ENCODE results near the gene EPHA6. TPM values are rescaled to one million over a fixed set of nuclear protein-coding genes. Genes with fewer than 3 reads are reported as not detected.

Gene EPHA6
- total RNA-seq, result under 0.01 and 0.18 TPM in 2 replicates

DNA sequence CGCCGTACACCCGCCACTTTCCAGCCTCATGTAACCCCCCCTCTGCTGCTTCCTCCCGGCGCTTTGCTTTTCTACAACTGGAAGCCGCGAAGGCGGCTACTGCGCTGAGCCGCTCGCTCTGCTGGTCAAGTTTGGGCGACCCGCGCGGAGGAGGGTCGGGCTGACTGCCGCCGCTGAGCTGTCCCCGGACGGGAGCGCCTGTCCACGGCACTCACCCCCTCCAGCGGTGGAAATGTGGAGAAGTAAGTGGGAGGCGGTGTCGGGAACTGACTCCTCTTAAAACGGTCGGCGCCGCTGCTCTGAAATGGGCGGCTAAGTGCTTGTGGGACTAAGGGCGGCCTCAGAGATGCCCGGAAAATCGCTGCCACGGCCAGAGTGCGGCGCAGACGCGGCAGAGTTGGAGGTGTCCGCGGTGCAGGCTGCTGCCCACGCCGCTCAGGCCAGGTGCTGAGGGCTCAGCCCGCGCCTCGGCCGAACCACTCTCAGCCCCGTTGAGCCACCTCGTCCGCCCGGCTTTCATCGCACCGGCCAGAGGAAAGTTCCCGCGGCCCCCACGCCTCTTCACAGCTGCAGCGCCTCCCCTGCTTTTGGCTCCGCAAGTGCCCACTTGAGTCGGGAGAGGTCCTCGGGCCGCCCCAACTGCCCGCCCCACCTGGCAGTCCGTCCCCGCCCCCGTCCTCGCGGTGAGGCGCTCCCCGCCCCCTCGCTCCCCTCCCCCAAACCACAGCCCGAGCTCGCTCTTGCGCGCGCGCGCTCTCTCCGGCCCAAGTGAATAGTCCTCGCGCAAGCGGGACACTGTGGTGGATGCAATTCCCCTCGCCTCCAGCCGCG is at the start of gene EPHA6:
Gene EPHA6 (plus strand): TSS at position 775 of the 831 bp plus-strand sequence.

DNA sequence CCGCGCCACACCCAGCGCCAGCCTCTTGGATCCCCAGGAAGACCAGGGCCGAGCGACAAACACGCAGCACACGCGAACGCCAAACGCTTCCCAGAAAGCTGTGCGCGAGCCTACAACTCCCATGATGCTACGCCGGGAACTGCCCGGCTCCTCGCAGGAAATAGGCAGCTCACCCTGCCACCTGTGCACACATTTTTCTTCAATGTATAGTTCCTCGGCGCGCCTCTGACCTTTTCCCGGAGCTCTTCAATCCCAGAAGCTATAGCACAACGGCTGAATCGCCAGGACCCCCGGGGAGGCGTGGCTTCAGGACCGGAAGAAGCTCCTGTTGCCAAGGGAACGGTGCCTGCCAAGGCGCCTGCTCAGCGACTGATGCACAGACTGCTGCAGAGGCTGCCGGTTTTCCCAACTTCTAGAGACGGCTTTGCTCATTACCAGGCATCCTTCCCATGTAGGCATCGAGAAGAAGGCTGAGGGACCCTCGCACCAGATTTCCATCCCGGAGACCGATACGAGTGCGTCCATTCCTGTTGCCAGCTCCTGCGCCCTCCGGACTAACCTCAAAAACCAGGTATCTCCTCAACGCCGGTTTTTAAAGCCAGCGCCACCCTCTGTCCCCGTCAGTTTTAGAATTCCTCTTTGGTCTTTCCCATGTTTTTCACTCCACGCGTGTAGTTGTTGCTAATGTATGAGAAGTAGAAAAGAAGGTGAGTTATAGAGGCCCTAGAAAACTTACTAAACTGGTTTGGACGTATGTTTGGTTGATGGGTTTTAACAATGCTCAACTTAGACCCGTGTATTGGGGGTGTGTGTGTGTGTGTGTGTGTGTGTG is 950.2 kb downstream of the EPHA6 start, which contains the start of gene ARL6:
Gene ARL6 (plus strand): TSS at position 352 of the 832 bp plus-strand sequence. CDS start 3,350 bp downstream, outside the sequence.

Measured in smooth muscle cell of bladder (primary cell).